Stomach (tissue), 9 donors: ENCODE data around the gene KLHL29. TPM values are rescaled to one million over a fixed set of nuclear protein-coding genes. Genes with fewer than 3 reads are reported as not detected.

Experiments used
- DNase-seq, 2 donors: peaks; one replicate each; pipeline versions ENCODE4 v3.0.0 to v3.0.0-alpha.2; 2013 to 2019
- H3K27ac ChIP-seq, 5 donors: fragments of 200-600 bp in 4 of 5; sonication (generic) in 4 of 5; one replicate each; pipeline ENCODE4 v1.5.1; 2013 to 2019; ENCODE audit warnings: mild to moderate bottlenecking in 1 of 5, moderate library complexity in 1 of 5
- H3K27me3 ChIP-seq, 3 donors: fragments of 200-600 bp; sonication (generic); one replicate each; pipeline ENCODE4 v1.5.1; 2017 to 2019; ENCODE audit warnings: mixed run types in 1 of 3
- H3K36me3 ChIP-seq, 4 donors: fragments of 200-600 bp; sonication (generic); 1 replicate in 3 of 4; 2 replicates in 1 of 4; pipeline ENCODE4 v1.5.1; 2016 to 2019
- H3K4me1 ChIP-seq, 4 donors: fragments of 200-600 bp; sonication (generic); one replicate each; pipeline ENCODE4 v1.5.1; 2016 to 2019
- H3K4me3 ChIP-seq, 4 donors: fragments of 200-600 bp; sonication (generic) in 3 of 4; one replicate each; pipeline ENCODE4 v1.5.1; 2016 to 2019; ENCODE audit warnings: mild to moderate bottlenecking in 1 of 4
- H3K9me3 ChIP-seq, 4 donors: fragments of 200-600 bp; sonication (generic); one replicate each; pipeline ENCODE4 v1.5.1; 2016 to 2019
- EP300 ChIP-seq: sonication (generic); formaldehyde crosslinking; IDR thresholded peaks from one replicate; pipeline ENCODE4 v1.6.1; 2017; ENCODE audit warnings: antibody characterized with exemption
- POLR2A ChIP-seq, 4 donors: fragments of 450-650 bp; IDR thresholded peaks; one replicate each; pipeline ENCODE4 v1.6.1; 2016; ENCODE audit warnings: antibody characterized with exemption in 4 of 4, control low read depth in 2 of 4, mild to moderate bottlenecking in 1 of 4, moderate library complexity in 1 of 4
- POLR2AphosphoS5 ChIP-seq, 3 donors: sonication (generic); formaldehyde crosslinking; IDR thresholded peaks; one replicate each; pipeline ENCODE4 v1.6.1; 2016; ENCODE audit warnings: antibody characterized with exemption in 3 of 3
- WGBS, 5 donors: extraction: QIAGEN DNeasy Blood & Tissue Kit in 3 of 5; methylation state at CpG; one replicate each; pipeline versions ENCODE4 v1.1.5 to v1.1.7; 2013 to 2018; 5-methylcytosine and 5-hydroxymethylcytosine counted together
- intact Hi-C: fragments of 100-400 bp; cut with DNase I; formaldehyde crosslinking; loops from one replicate; pipeline ENCODE4 v1.15.1; 2023; ENCODE audit warnings: low total_unique reads
- polyA plus RNA-seq, 3 donors: library from polyadenylated mRNA; stranded (reverse); fragments of 200-250 nt; gene quantifications; one replicate each; pipeline ENCODE4 v1.2.3, GENCODE V29; 2013
- total RNA-seq, 5 donors: library from RNA; depleted of rRNA; stranded (reverse); fragments of >200 nt; gene quantifications; one replicate each; pipeline versions ENCODE4 v1.1.0 to v1.2.3, GENCODE V29; 2014 to 2016
- TF ChIP-seq, protein P1 (sequence below), 7 experiments: fragments of 450-650 bp in 4 of 7; fragments of 200-600 bp in 3 of 7; sonication (generic) in 3 of 7; IDR thresholded peaks; one replicate each; pipeline ENCODE4 v1.5.1; 2016 to 2019; ENCODE audit warnings: antibody characterized with exemption in 7 of 7, control low read depth in 2 of 7, mild to moderate bottlenecking in 1 of 7
- donor health status: healthy with polysubstance abuse.
- donor health status: Bipolar disorder and iron deficiency.
- donor health status: healthy.

The KLHL29 gene
- total and polyA plus RNA-seq, 8 donors: under 0.01 to 6.6 (median 1.3) TPM

DNA sequence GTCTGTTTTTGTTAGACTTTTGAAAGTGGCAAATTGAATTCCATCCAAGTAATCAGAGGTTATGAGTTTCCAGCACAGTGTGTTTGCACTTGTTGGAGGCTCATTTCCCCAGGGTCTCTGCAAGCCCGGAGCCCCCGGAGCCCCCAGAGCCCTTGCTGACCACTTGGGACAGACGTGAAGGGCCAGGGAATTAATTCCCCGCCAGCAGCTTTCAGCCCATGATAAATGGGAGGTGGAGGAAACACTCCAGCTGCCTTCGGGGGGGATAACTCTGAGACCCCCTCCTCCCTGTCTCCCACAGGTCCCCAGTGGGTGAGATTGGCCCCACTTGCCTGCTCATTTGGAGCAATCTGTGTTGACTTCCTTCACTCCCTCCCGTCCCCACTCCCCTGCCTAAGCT, 79.2 kb downstream of the KLHL29 start:
- H3K27me3 ChIP-seq: peaks cover 0 to 17% (median 0%) of the 10 kb centered on the region in 3 donors
- no peak overlapping the region for H3K27ac ChIP-seq
- no peak for DNase-seq
- H3K4me1 ChIP-seq: peaks cover 0 to 9% (median 0%) of the 10 kb centered on the region in 4 donors
- no peak overlapping the region for H3K4me3 ChIP-seq
- no peaks in the 10 kb centered on the region for H3K36me3 ChIP-seq
- H3K9me3 ChIP-seq: no peaks in the 10 kb centered on the region
- WGBS, 5 donors: 41 to 54% (median 44%) methylated on average over 4 to 6 of the region's 6 CpGs
- TF ChIP-seq, protein P1, sequence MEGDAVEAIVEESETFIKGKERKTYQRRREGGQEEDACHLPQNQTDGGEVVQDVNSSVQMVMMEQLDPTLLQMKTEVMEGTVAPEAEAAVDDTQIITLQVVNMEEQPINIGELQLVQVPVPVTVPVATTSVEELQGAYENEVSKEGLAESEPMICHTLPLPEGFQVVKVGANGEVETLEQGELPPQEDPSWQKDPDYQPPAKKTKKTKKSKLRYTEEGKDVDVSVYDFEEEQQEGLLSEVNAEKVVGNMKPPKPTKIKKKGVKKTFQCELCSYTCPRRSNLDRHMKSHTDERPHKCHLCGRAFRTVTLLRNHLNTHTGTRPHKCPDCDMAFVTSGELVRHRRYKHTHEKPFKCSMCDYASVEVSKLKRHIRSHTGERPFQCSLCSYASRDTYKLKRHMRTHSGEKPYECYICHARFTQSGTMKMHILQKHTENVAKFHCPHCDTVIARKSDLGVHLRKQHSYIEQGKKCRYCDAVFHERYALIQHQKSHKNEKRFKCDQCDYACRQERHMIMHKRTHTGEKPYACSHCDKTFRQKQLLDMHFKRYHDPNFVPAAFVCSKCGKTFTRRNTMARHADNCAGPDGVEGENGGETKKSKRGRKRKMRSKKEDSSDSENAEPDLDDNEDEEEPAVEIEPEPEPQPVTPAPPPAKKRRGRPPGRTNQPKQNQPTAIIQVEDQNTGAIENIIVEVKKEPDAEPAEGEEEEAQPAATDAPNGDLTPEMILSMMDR (IDR thresholded peaks at IDR 0.05): no peak
- TF ChIP-seq POLR2A (IDR thresholded peaks at IDR 0.05) (no peak), POLR2AphosphoS5 (IDR thresholded peaks at IDR 0.05) (no peak), EP300 (no peak)
- intact Hi-C loops: no loop called here

DNA sequence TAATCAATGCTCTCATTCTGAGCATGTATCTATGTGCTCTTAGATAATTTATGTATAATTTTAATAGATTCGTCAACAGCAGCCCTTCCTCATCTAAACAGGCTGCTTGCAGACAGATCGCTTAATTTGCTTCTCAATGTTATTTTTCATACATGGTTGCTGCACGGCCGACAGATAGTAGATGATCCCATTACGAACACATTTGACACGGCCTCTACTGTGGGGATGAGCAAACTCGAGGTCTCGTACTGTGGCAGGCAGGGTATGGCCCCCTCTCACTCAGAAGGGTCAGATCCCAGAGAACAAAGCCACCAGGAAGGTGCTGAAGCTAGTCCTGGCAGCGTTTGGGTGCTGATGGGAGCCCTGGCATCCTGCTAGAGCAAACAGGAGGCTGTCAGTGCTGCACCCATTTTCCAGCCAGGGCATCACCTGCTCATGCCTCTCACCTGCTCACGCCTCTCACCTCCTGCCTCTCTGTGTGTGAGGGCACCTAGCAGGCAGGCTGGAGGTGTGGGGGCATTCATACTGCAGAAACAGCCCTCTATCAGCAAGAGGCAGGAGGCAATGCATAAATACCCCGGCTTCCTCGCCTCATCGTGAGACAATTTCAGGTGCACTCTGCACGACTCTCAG, 80.0 kb downstream of the KLHL29 start:
- intact Hi-C loops: no loop called here

DNA sequence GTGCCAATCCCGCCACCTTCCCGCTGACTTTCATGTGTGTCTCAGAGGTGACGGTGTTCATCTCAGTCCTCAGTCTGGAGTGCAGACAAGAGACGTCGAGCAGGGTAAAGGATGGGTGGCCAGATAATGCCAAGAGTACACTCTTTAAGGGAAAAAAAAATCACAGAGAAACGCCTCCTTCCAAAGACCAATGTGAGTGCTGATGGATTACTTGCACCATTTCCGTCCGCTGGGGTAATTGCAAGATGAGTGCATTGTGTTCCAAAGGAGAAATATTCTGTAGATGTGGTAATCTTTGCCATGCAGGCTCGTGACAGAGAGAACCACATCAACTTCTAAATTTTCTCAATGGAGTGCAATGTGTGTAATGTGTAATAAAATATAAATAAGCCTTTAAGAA, 81.0 kb downstream of the KLHL29 start:
- DNase-seq: no peak
- peak overlapping the region in 1 of 5 donors; percentile 50 for H3K27ac ChIP-seq
- no peaks in the 10 kb centered on the region for H3K9me3 ChIP-seq
- no peak overlapping the region for H3K4me3 ChIP-seq
- WGBS, 5 donors: 63 to 82% (median 72%) methylated on average over 9 of the region's 9 CpGs
- intact Hi-C loops: no loop called here
- H3K4me1 ChIP-seq: peaks cover 0 to 19% (median 5%) of the 10 kb centered on the region in 4 donors
- H3K27me3 ChIP-seq: peaks cover 0 to 17% (median 0%) of the 10 kb centered on the region in 3 donors
- no peaks in the 10 kb centered on the region for H3K36me3 ChIP-seq
- peak in 2 of 3 donors; percentile 30 to 53 for TF ChIP-seq POLR2AphosphoS5 (IDR thresholded peaks at IDR 0.05)
- TF ChIP-seq, protein P1 (IDR thresholded peaks at IDR 0.05): no peak
- no peak for TF ChIP-seq POLR2A (IDR thresholded peaks at IDR 0.05)
- peak; percentile 8 for TF ChIP-seq EP300

More for the DNA sequence above, 80.0 kb downstream of the KLHL29 start:
- H3K9me3 ChIP-seq: no peaks in the 10 kb centered on the region
- H3K36me3 ChIP-seq: no peaks in the 10 kb centered on the region
- no peak for DNase-seq
- no peak overlapping the region for H3K4me3 ChIP-seq
- H3K27me3 ChIP-seq: peaks cover 0 to 17% (median 0%) of the 10 kb centered on the region in 3 donors
- WGBS, 5 donors: 77 to 84% (median 79%) methylated on average over 14 of the region's 14 CpGs
- TF ChIP-seq POLR2A (IDR thresholded peaks at IDR 0.05) (no peak), POLR2AphosphoS5 (IDR thresholded peaks at IDR 0.05) (no peak), EP300 (no peak)
- TF ChIP-seq, protein P1 (IDR thresholded peaks at IDR 0.05): no peak
- peak overlapping the region in 1 of 5 donors; percentile 50 for H3K27ac ChIP-seq
- peaks cover 0 to 10% (median under 1%) of the 10 kb centered on the region in 4 donors for H3K4me1 ChIP-seq

DNA sequence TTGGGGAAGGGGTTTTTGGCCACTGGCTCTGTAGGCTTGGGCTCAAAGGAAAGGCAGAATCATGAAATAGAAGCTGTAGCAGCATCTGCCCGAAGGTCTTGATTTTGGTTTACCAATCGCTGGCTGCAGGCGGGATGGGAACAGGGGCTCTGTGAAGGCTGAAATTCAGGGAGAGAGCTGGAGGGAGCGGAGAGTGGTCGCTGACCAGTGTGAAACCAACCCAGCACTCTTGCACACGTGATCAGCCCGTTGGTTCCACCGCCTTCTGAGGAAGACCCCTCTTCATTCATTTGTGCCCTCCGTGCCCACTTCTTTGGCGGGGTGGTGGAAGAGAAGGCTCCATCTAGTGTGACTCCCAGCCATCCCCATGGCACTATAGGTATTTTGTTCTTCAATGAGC, 82.6 kb downstream of the KLHL29 start:
- Histone ChIP-seq H3K27ac (peak overlapping the region in 1 of 5 donors; percentile 71), H3K9me3 (no peaks in the 10 kb centered on the region), H3K36me3 (no peaks in the 10 kb centered on the region), H3K4me3 (no peak overlapping the region), H3K4me1 (peaks cover 0 to 23% (median 6%) of the 10 kb centered on the region in 4 donors), H3K27me3 (peaks cover 0 to 17% (median 0%) of the 10 kb centered on the region in 3 donors)
- DNase-seq: no peak
- no peak for TF ChIP-seq POLR2AphosphoS5 (IDR thresholded peaks at IDR 0.05)
- TF ChIP-seq, protein P1 (IDR thresholded peaks at IDR 0.05): no peak
- TF ChIP-seq POLR2A (IDR thresholded peaks at IDR 0.05): no peak
- no peak for TF ChIP-seq EP300
- intact Hi-C loops: no loop called here
- 91 to 96% (median 93%) methylated on average over 10 of the region's 10 CpGs for WGBS, 5 donors
